ENCODE measurements around the gene STOM. TPM values are rescaled to one million over a fixed set of nuclear protein-coding genes. Genes with fewer than 3 reads are reported as not detected.

Gene STOM
- polyA plus RNA-seq, 3 donors, result 23.8 to 66.9 (median 63.8) TPM

DNA sequence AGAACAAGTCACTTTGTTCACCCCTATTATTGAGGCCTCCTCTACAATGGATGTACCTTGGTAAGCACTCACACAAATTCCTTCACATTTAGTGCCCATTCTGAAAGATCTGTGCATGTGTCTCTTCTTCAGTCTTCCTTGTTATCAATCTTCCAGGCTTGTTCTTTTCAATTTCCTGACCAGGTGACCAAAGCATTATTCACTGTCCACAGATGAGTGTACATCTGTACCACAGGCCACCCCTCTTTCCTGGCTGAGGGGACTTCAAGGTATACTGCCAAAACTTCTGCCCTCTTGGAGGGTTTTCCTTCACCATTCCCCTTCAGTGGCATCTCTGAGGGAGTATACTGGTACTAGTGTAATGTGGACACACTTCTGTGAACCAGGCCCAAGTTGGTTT is 25.5 kb upstream of the STOM start:
- Mint-ChIP-seq H3K27me3 (ENCODE audit: low read depth in 3 of 3) (no peaks in the 10 kb centered on the region), H3K4me3 (no peak overlapping the region), H3K36me3 (no peaks in the 10 kb centered on the region), H3K27ac (peak overlapping the region in 1 of 7 donors; percentile 7), H3K9me3 (peaks cover 3 to 6% (median 4%) of the 10 kb centered on the region in 7 donors), H3K4me1 (peaks cover 28% of the 10 kb centered on the region)
- Histone ChIP-seq H3K9ac (ENCODE audit: insufficient read depth, low read length, poor library complexity, severe bottlenecking) (no peak overlapping the region), H3K79me2 (ENCODE audit: insufficient read depth, low read length) (no peaks in the 10 kb centered on the region), H3K36me3 (replicated peaks in 1 of 2; ENCODE audit: control insufficient read depth in 1 of 2, insufficient read depth in 2 of 2, low read length in 2 of 2) (no peaks in the 10 kb centered on the region), H2AFZ (ENCODE audit: insufficient read depth, low read depth, low read length, poor library complexity, severe bottlenecking) (peak overlapping the region; percentile 33), H3K9me3 (replicated peaks in 1 of 2; ENCODE audit: control insufficient read depth in 1 of 2, insufficient read depth in 1 of 2, low read length in 2 of 2) (no peaks in the 10 kb centered on the region), H3K4me1 (ENCODE audit: control insufficient read depth in 1 of 2, insufficient read depth in 2 of 2, low read length in 2 of 2) (peaks cover 14 to 20% of the 10 kb centered on the region in 2 donors), H3K27ac (ENCODE audit: low read depth in 1 of 2, low read length in 2 of 2) (no peak overlapping the region), H3K4me3 (replicated peaks in 1 of 3; ENCODE audit: low read depth in 2 of 3, low read length in 3 of 3) (no peak overlapping the region), H4K20me1 (ENCODE audit: insufficient read depth, low read length) (no peaks in the 10 kb centered on the region), H3K4me2 (replicated peaks; ENCODE audit: extremely low read depth, low read length, poor library complexity, severe bottlenecking) (no peak overlapping the region), H3K27me3 (ENCODE audit: control insufficient read depth in 2 of 2, insufficient read depth in 2 of 2, low read length in 2 of 2) (no peaks in the 10 kb centered on the region)
- DNase-seq, result no peak
- TF ChIP-seq, protein P1, sequence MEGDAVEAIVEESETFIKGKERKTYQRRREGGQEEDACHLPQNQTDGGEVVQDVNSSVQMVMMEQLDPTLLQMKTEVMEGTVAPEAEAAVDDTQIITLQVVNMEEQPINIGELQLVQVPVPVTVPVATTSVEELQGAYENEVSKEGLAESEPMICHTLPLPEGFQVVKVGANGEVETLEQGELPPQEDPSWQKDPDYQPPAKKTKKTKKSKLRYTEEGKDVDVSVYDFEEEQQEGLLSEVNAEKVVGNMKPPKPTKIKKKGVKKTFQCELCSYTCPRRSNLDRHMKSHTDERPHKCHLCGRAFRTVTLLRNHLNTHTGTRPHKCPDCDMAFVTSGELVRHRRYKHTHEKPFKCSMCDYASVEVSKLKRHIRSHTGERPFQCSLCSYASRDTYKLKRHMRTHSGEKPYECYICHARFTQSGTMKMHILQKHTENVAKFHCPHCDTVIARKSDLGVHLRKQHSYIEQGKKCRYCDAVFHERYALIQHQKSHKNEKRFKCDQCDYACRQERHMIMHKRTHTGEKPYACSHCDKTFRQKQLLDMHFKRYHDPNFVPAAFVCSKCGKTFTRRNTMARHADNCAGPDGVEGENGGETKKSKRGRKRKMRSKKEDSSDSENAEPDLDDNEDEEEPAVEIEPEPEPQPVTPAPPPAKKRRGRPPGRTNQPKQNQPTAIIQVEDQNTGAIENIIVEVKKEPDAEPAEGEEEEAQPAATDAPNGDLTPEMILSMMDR (IDR thresholded peaks at IDR 0.05), result no peak
- intact Hi-C loops (cut with micrococcal nuclease), result no loop called here

DNA sequence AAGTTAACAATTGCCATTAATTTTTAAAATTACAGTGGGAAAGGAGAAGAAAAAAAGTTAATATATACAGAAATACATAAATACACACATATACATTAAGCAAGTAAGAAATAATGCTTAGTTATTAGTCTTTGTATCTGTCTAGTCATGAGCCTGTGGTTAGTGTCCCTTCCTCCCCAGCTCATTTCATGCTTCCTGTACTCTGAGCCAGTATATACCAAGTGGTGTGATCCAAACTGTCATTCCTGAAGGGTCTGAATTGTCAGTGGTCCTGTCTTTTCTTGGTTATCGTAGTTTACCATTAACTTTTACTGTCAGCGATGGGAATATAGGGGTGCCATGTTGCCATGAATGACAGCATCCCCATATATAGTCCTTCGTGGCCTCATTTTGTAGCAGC is 24.2 kb upstream of the STOM start:
- Histone ChIP-seq H3K27me3 (ENCODE audit: control insufficient read depth in 2 of 2, insufficient read depth in 2 of 2, low read length in 2 of 2) (no peaks in the 10 kb centered on the region), H2AFZ (ENCODE audit: insufficient read depth, low read depth, low read length, poor library complexity, severe bottlenecking) (no peak overlapping the region), H3K79me2 (ENCODE audit: insufficient read depth, low read length) (no peaks in the 10 kb centered on the region), H3K9me3 (replicated peaks in 1 of 2; ENCODE audit: control insufficient read depth in 1 of 2, insufficient read depth in 1 of 2, low read length in 2 of 2) (no peaks in the 10 kb centered on the region), H4K20me1 (ENCODE audit: insufficient read depth, low read length) (no peaks in the 10 kb centered on the region), H3K4me3 (replicated peaks in 1 of 3; ENCODE audit: low read depth in 2 of 3, low read length in 3 of 3) (no peak overlapping the region), H3K36me3 (replicated peaks in 1 of 2; ENCODE audit: control insufficient read depth in 1 of 2, insufficient read depth in 2 of 2, low read length in 2 of 2) (no peaks in the 10 kb centered on the region), H3K4me1 (ENCODE audit: control insufficient read depth in 1 of 2, insufficient read depth in 2 of 2, low read length in 2 of 2) (peaks cover 14 to 20% of the 10 kb centered on the region in 2 donors), H3K4me2 (replicated peaks; ENCODE audit: extremely low read depth, low read length, poor library complexity, severe bottlenecking) (no peak overlapping the region), H3K27ac (ENCODE audit: low read depth in 1 of 2, low read length in 2 of 2) (no peak overlapping the region), H3K9ac (ENCODE audit: insufficient read depth, low read length, poor library complexity, severe bottlenecking) (no peak overlapping the region)
- no peaks in the 10 kb centered on the region for H3K36me3 Mint-ChIP-seq
- peaks cover 3 to 6% (median 4%) of the 10 kb centered on the region in 7 donors for H3K9me3 Mint-ChIP-seq
- no peak overlapping the region for H3K4me3 Mint-ChIP-seq
- DNase-seq, result peak in 1 of 3 donors; percentile 25
- TF ChIP-seq, protein P1 (IDR thresholded peaks at IDR 0.05), result no peak
- no peaks in the 10 kb centered on the region for H3K27me3 Mint-ChIP-seq (ENCODE audit: low read depth in 3 of 3)
- no peak overlapping the region for H3K27ac Mint-ChIP-seq
- H3K4me1 Mint-ChIP-seq, result peaks cover 36% of the 10 kb centered on the region
- WGBS (ENCODE audit: insufficient coverage), result no CpG with 5 or more reads among the region's 3 CpGs
- intact Hi-C loops (cut with micrococcal nuclease), result no loop called here
